K562 (cell line): ENCODE results near the gene PCED1B. TPM values are rescaled to one million over a fixed set of nuclear protein-coding genes. Genes with fewer than 3 reads are reported as not detected.

Experiments
- ATAC-seq: fragments of 200-7000 bp; cut with Tn5 transposase; 3 replicates; pipeline ENCODE4 v1.9.1; 2020; ENCODE audit warnings: moderate library complexity
- BruUV-seq: library from RNA; stranded (reverse); fragments of 400-500 nt; replicated peaks from 2 replicates; lab custom pipeline; 2021; lab: Mats Ljungman, UMichigan
- CTCF ChIA-PET: fragments of 300-600 bp; formaldehyde crosslinking; extraction: SDS; loops from one replicate; lab custom pipeline; 2021; ENCODE audit warnings: low intra/inter-chr PET ratio; lab: Yijun Ruan, JAX
- POLR2A ChIA-PET: fragments of 300-600, 350-650 bp; sonication (Branson Sonifier 250); formaldehyde crosslinking; extraction: SDS; loops from one replicate; lab custom pipeline; 2021; ENCODE audit warnings: antibody characterized with exemption, inconsistent platforms; lab: Yijun Ruan, JAX
- DNase-seq, 4 experiments: peaks; one replicate each; pipeline versions ENCODE4 v3.0.0 to v3.0.0-alpha.2; 2011 to 2018; ENCODE audit warnings: low spot score in 3 of 4, mixed read lengths in 3 of 4; ENCODE audit errors: extremely low read depth in 1 of 4
- FAIRE-seq: peaks from 2 replicates; lab custom pipeline; 2011; peaks lifted over from hg19 to GRCh38; lab: Jason Lieb, UNC
- H2AFZ ChIP-seq: 2 replicates; pipeline ENCODE4 v1.6.0; 2011; ENCODE audit warnings: low read depth, low read length, control low read depth, inconsistent platforms
- H3K27ac ChIP-seq: fragments of 200-600 bp; 3 replicates; pipeline ENCODE4 v1.8.0; 2011; ENCODE audit warnings: low read depth, mild to moderate bottlenecking, control low read depth, inconsistent platforms, low read length, moderate library complexity, mixed read lengths; ENCODE audit errors: extremely low read depth
- H3K27me3 ChIP-seq, 2 experiments: fragments of 300-600 bp in 1 of 2; 2 replicates in 1 of 2; 3 replicates in 1 of 2; pipeline versions ENCODE4 v1.6.0 to v1.8.0; 2011; ENCODE audit warnings: inconsistent platforms in 2 of 2, low read length in 2 of 2, mild to moderate bottlenecking in 1 of 2, mixed read lengths in 1 of 2, moderate library complexity in 1 of 2; ENCODE audit not compliant: control insufficient read depth in 2 of 2, insufficient read depth in 2 of 2
- H3K36me3 ChIP-seq: fragments of 300-600 bp; 3 replicates; pipeline ENCODE4 v1.8.0; 2011; ENCODE audit warnings: mild to moderate bottlenecking, low read length, inconsistent platforms; ENCODE audit not compliant: control insufficient read depth, insufficient read depth
- H3K4me1 ChIP-seq, 2 experiments: fragments of 200-600 bp in 1 of 2; replicated peaks in 1 of 2; 2 replicates in 1 of 2; 3 replicates in 1 of 2; pipeline versions ENCODE4 v1.5.1 to v1.8.0; 2011; ENCODE audit warnings: inconsistent platforms in 2 of 2, low read length in 2 of 2, mild to moderate bottlenecking in 1 of 2, mixed read lengths in 1 of 2, moderate library complexity in 1 of 2; ENCODE audit not compliant: control insufficient read depth in 2 of 2, insufficient read depth in 2 of 2
- H3K4me2 ChIP-seq: 2 replicates; pipeline ENCODE4 v1.6.1; 2011; ENCODE audit warnings: low read length, control low read depth, inconsistent platforms, mixed read lengths; ENCODE audit not compliant: insufficient read depth
- H3K4me3 ChIP-seq: fragments of 200-600 bp; sonication (generic), shearing (Covaris generic); 2 replicates; pipeline ENCODE4 v1.5.1; 2016; ENCODE audit warnings: control low read depth, inconsistent platforms
- H3K79me2 ChIP-seq: fragments of 200-600 bp; 3 replicates; pipeline ENCODE4 v1.8.0; 2011; ENCODE audit warnings: low read length, inconsistent platforms; ENCODE audit not compliant: control insufficient read depth, insufficient read depth
- H3K9ac ChIP-seq, 2 experiments: 2 replicates each; pipeline versions ENCODE4 v1.6.0 to v1.6.1; 2011; ENCODE audit warnings: low read depth in 2 of 2, low read length in 2 of 2, control low read depth in 1 of 2, inconsistent platforms in 1 of 2, mild to moderate bottlenecking in 1 of 2, mixed read lengths in 1 of 2; ENCODE audit not compliant: insufficient read depth in 1 of 2
- H3K9me1 ChIP-seq: one replicate; pipeline ENCODE4 v1.6.0; 2011; ENCODE audit warnings: inconsistent platforms, mild to moderate bottlenecking, low read length, moderate library complexity; ENCODE audit not compliant: control insufficient read depth, insufficient read depth
- H3K9me3 ChIP-seq: replicated peaks from 2 replicates; pipeline ENCODE4 v1.5.1; 2011; ENCODE audit warnings: low read depth, low read length, inconsistent platforms; ENCODE audit not compliant: control insufficient read depth, insufficient read depth
- H4K20me1 ChIP-seq: replicated peaks from 2 replicates; pipeline ENCODE4 v1.6.1; 2011; ENCODE audit warnings: low read length, inconsistent platforms, mixed read lengths; ENCODE audit not compliant: control insufficient read depth, insufficient read depth
- FOXA3 ChIP-seq, 2 experiments: fragments of 450-650 bp in 1 of 2; sonication (generic) in 1 of 2; formaldehyde crosslinking; IDR thresholded peaks in 1 of 2; conservative IDR thresholded peaks in 1 of 2; 2 replicates each; pipeline versions ENCODE4 v1.4.0 to v1.8.0; 2020 to 2022; ENCODE audit warnings: mild to moderate bottlenecking in 2 of 2, missing genetic modification reagents in 1 of 2
- KDM1A ChIP-seq, 2 experiments: fragments of 450-650 bp; IDR thresholded peaks; 2 replicates each; pipeline ENCODE4 v1.6.1; 2016; ENCODE audit warnings: mild to moderate bottlenecking in 2 of 2
- MEIS2 ChIP-seq: fragments of 450-650 bp; IDR thresholded peaks from 2 replicates; pipeline ENCODE4 v1.6.1; 2014; ENCODE audit warnings: mild to moderate bottlenecking; ENCODE audit not compliant: partially characterized antibody
- SMAD4 ChIP-seq: fragments of 250-450 bp; sonication (Bioruptor Pico); conservative IDR thresholded peaks from 2 replicates; pipeline ENCODE4 v1.8.0; 2021; ENCODE audit warnings: inconsistent platforms, mild to moderate bottlenecking, moderate library complexity
- SOX6 ChIP-seq: fragments of 450-650 bp; IDR thresholded peaks from 2 replicates; pipeline ENCODE4 v1.6.1; 2014; ENCODE audit warnings: mild to moderate bottlenecking
- SPI1 ChIP-seq: IDR thresholded peaks from 2 replicates; pipeline ENCODE4 v1.6.1; 2011; ENCODE audit warnings: low read depth, low read length, control low read depth, borderline replicate concordance
- ZNF561 ChIP-seq: fragments of 450-650 bp; formaldehyde crosslinking; conservative IDR thresholded peaks from 2 replicates; pipeline ENCODE4 v1.4.0; 2020; ENCODE audit warnings: mild to moderate bottlenecking, moderate library complexity
- WGBS: fragments of 100-300 bp; shearing (Covaris generic); methylation state at CpG from one replicate; pipeline ENCODE4 v1.1.6; 2016; ENCODE audit warnings: low coverage, mixed read lengths; ENCODE audit not compliant: insufficient coverage; ENCODE audit errors: missing lambda C conversion rate; 5-methylcytosine and 5-hydroxymethylcytosine counted together
- in situ Hi-C: fragments of 300-500 bp; cut with MboI; formaldehyde crosslinking; loops from 4 replicates; pipeline ENCODE4 v1.15.0; 2018; ENCODE audit warnings: inconsistent platforms, mixed read lengths
- intact Hi-C: fragments of 100-400 bp; cut with micrococcal nuclease; formaldehyde crosslinking; loops from 2 replicates; pipeline ENCODE4 v1.14.2; 2022
- polyA plus RNA-seq, 8 experiments: library from polyadenylated mRNA; depleted of rRNA in 4 of 8; stranded (reverse) in 5 of 8; unstranded in 3 of 8; fragments of >200 nt; fragmentation: Nextera tagmentation in 2 of 8; fragmentation: Illumina TruSeq in 1 of 8; extraction: Ambion mirVana in 2 of 8; extraction: Trizol in 1 of 8; gene quantifications; 2 replicates each; pipeline versions ENCODE4 v1.2.1 to v1.2.3, GENCODE V29; 2011 to 2014; ENCODE audit warnings: inconsistent platforms in 1 of 8, missing spikeins in 1 of 8
- total RNA-seq, 7 experiments: library from RNA; depleted of rRNA in 6 of 7; stranded (reverse); fragments of >200 nt in 6 of 7; fragmentation: Illumina TruSeq in 2 of 7; extraction: Trizol in 2 of 7; gene quantifications; 2 replicates each; pipeline versions ENCODE4 v1.2.1 to v1.2.3, GENCODE V29; 2011 to 2021; ENCODE audit warnings: low replicate concordance in 1 of 7

Gene PCED1B
- total and polyA plus RNA-seq, 9 of the 15 experiments (the other 6 are each of a cell fraction or from before 2014, with no cell fraction given), result 1.2 to 9.3 (median 2.5) TPM

GRCh38 chr12:47221256-47222023 is 142.0 kb downstream of the PCED1B start:
- 100% methylated on average over 2 of the region's 2 CpGs for WGBS
- DNase-seq, result no peak
- H3K4me3 ChIP-seq, result no peak overlapping the region
- no TSS peak for BruUV-seq
- POLR2A ChIA-PET, result no interaction called here
- no peak overlapping the region for H3K4me2 ChIP-seq
- no peaks in the 10 kb centered on the region for H3K36me3 ChIP-seq
- in situ Hi-C loops (no loop called here), intact Hi-C loops (no loop called here)
- H2AFZ ChIP-seq, result 0 out of 2 replicates have a peak overlapping the region, but pooled peaks have one; percentile 27
- peaks cover 6 to 18% of the 10 kb centered on the region in 2 experiments; a peak in 4 of 5 replicates for H3K4me1 ChIP-seq
- H4K20me1 ChIP-seq, result no peaks in the 10 kb centered on the region
- no peak overlapping the region for H3K9ac ChIP-seq
- CTCF ChIA-PET, result no interaction called here
- H3K9me1 ChIP-seq, result no peaks in the 10 kb centered on the region
- no peaks in the 10 kb centered on the region for H3K9me3 ChIP-seq
- no peak for FAIRE-seq
- H3K79me2 ChIP-seq, result peaks cover 7% of the 10 kb centered on the region; the same call in 1 of the 3 replicates
- H3K27me3 ChIP-seq, result no peaks in the 10 kb centered on the region
- no peak for TF ChIP-seq ZNF561 (CRISPR knock-in tag)
- TF ChIP-seq SMAD4 (CRISPR knock-in tag), result peak; percentile 31; the same call in 1 of the 2 replicates
- peak; percentile 24; the same call in 1 of the 2 replicates for TF ChIP-seq SOX6
- TF ChIP-seq MEIS2, result peak; percentile 54
- TF ChIP-seq KDM1A (IDR thresholded peaks at IDR 0.05), result no peak
- peak; percentile 30; the same call in 1 of the 2 replicates for TF ChIP-seq SPI1
- TF ChIP-seq FOXA3 (CRISPR knock-in tag; conservative IDR thresholded peaks at IDR 0.05 in 1 of 2, IDR thresholded peaks at IDR 0.05 in 1 of 2), result peak in 1 of 2 experiments; percentile 83; a peak in 2 of 4 replicates
- no peak overlapping the region for H3K27ac ChIP-seq
- no peak for ATAC-seq
